CD1c-positive myeloid dendritic cell (primary cell): Measurements from ENCODE around the gene FAM107B.
A peak's percentile ranks its signal among the peaks of the same experiment; 100 is the strongest.

Experiments
- DNase-seq: peaks from one replicate; pipeline ENCODE4 v3.0.0-alpha.2; 2016; ENCODE audit errors: extremely low spot score

Gene FAM107B

DNA sequence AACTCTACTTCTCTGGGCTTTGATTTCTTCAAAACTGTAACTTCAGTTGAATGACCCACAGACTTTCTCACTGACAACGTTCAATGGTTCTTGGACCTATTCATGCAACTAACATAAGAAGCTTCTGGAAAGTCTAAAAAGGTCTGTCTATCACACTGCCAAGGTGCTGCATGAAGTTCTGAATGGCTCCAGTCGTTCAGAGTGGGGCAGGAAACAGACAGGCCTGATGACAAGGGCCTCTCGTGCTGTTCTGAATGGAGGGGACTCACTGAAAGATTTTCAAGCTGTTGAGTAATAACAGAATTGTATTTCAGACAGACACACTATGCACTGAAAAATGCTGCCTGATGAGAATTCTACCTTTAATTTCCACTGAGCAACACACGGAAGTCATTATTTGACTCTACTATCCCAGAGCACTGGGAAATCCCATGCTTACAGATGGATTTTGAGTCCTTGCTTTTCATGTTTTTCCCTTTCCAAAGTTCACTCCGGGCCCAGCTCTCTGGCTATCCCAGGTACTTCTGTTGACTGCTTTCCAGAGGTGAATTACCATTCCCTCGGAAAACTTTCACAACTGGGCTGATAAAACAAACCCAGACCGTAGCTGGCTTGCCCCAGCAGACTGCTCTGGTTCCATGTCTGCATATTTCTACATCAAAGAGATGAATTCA is 239.1 kb downstream of the FAM107B start:
- no peak for DNase-seq

DNA sequence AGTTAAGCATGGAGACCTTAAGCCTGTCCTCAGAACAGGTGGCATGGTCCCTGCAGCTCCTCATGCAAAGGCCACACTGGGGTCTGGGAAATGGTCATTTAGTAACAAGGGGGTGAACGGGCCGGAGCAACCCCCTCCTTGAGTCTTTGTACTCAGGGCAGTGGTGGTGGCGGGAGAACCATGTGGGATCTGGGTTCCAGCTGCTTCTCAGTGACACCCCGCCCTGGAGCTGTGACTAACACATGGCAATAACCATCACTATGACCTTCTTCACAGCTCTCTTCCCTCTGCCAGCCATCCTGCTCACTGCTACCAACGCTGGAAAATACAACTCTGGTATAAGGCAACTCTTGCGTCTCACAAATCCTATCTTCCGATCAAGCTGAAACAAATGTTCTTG is 240.5 kb downstream of the FAM107B start:
- no peak for DNase-seq

DNA sequence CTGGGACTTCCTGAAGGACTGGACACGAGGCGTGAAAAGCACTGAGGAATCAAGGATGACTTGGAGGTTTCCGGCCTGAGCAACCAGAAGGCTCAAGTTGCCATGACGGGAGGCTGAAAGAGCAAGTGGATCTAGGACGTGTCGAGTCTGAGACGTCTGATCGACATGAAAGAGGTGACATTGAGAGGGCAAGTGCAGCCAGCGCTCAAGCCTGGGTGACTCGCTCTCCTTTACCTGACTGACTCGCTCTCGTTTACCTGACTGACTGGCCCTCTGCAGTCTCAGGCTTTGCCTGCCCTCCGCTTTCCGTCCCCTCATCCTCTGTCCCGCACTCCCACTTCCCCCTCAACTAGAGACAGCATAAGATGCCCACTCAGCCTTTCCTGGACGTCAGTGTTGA is 241.4 kb downstream of the FAM107B start:
- DNase-seq, result no peak

DNA sequence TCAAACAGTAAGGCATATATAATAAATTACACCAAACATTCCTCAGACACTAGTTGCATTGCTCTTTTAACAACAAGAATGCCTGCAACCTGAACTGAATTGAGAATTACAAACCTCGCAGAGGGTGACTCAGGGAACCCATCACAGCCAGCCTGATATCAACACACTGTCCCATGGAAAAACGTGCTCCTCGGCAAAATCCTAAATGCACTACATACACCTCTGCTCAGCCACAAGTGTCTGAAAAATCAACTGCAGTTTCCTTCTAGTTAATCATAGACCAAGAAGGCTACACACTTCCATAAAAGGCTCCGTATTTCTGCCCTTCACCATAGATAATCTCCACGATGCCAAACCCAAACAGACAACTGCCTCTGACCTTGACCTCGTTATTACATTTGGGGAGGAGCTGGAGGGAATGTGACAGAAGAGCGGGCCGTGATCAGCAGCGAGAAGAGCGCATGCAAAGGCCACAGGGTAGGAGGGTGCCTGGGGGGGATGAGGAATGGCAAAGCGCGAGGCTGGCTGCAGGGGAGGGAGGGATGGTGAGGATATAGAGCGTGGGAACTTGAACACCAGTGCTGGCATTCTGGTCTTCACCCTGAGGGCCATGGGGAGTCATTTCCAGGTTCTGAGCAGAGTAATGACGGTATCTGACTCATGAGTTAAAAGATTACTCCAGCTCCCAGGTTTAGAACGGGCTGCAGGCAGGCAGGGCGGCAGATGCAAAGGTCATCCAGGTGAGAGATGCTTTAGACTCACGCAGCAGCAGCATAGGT is 242.0 kb downstream of the FAM107B start:
- no peak for DNase-seq

DNA sequence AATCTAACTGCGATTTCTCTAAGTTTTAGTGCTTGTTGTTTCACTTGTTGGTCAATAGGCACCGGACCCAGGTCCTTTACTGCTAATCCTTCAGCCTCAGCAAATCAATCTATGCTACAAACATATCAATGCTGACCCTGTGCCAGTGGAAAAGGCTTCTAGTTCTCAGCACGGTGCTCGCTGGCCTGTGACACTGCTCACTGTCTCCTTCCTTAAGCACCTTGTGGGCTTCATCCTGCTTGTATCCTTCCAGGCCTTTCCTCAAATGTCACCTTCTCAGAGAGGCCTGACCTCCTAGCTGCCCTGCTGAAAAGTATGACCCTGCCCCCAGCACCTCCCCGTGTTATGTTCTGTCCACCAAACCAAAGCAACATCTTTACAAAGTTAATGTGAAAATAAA is 242.7 kb downstream of the FAM107B start:
- no peak for DNase-seq

- DNase-seq, result no peak
Observed at GRCh38 chr10:14530465-14530864, 244.2 kb downstream of the FAM107B start.

GRCh38 chr10:14529351-14529750 is 245.3 kb downstream of the FAM107B start:
- DNase-seq, result no peak

GRCh38 chr10:14528450-14528849 is 246.2 kb downstream of the FAM107B start:
- no peak for DNase-seq

- no peak for DNase-seq
Observed at GRCh38 chr10:14527915-14528314, 246.8 kb downstream of the FAM107B start.

DNA sequence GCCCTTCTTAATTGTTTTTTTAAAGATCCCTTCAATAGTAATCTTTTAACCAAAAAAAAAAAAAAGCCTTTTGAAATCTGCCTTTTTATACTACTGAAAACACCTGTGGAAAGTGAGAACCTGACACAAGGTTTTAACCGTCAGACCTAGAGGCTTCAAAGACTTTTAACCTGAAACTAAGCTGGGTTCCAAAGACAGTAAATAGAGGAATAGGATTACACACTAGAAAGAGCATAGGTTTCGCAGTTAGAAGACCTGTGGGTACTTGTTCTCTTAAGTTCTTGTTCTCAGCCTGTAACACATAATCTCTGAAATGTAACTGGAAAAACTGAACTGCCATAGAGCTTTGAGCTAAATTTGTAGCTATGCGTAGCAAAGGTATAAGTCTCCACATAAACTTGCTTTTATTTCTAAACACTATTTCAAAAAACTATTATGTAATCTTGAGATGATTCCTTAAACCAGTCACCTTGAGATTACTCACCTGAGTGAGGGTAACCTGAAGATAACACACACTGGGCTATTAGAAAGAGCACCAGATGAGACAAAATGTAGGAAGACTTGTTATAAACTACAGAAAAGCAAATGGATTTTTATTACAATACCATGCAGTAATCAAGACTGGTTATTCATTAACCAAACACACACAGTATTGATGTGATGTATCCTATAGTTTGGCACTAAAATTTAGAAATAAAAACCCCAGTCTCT is 247.4 kb downstream of the FAM107B start:
- no peak for DNase-seq

- no peak for DNase-seq
Observed at GRCh38 chr10:14526326-14526725, 248.4 kb downstream of the FAM107B start.

DNA sequence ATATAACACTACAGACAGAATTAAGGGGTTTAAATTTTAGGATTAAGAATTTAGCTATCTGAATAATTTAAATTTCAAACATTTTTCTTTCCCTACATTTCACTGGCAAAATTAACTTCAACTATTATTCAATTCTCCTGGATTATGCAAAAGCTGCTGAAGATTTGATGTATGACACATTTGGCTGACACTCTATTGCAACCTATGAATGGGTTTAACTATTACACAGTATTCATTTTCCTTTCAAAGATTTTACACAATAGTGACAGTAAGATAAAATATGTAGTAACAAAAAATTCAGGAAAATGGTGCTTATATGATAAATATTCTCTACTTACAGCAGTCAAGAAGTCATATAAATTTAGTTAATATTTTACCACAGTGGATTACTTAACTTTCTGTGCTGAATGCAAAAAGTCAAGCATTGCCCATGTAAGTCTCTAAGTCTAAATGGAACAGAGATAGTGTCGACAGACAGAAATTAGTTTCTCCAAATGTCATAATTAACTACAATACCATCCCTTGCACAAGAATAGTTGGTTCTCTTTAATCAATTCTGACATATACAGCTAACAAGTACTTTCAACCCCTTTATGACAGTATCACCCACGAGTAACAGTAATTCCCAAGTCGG is 249.9 kb downstream of the FAM107B start:
- no peak for DNase-seq

DNA sequence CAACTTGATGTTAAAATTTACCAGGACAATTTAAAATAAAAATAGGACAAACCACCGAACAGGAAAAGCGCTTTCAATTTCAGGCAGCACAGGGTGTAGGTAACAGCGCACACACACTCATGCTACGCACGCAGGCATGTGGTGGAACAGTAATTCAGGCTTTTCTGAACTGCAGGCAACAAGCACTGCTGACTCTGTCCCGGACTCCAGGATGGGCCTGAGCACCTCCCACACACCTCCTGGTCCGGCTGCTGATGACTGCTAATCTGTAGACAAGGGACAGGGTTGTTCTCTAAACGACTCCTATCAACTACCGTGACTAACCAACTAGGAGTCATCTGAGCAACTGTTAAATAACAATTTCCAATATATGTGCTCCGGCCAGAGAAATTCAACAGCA is 251.4 kb downstream of the FAM107B start:
- no peak for DNase-seq

DNA sequence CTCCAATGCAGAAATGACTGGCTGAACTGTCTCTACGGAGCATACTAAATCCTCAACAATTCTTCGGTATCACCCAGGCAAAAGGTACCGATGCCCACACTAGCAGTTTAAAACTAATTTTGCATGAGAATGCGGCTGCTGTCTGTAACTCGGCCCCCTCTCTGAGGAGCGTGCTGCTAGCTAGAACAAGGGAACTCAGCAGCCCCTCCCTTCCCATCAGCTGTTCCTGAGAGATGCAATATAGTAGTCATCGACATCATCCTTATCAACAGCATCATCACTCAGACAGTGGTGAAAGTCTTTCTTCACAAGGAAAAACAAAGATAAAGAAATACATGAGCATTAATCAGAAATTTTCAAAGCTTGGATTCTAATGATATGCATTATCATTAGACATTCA is 254.9 kb downstream of the FAM107B start:
- DNase-seq, result no peak

DNA sequence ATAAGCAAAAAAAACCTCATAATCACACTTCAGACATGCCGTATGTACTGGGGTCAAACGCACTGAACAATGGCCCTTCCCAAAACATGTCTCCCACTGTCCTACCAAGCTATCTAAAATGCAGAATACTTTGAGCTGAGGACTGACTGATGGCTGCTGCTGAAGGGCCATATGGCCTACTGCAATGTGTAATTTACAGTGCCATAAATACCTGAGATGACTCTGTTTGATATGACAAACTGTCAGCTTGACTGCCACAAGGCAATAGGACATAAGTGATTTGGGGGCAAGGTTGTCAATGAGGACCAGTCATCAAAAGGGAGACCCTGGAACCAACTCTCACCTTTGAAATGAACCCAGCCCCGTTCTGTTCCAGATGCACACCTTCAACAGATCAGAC is 256.5 kb downstream of the FAM107B start:
- no peak for DNase-seq

- no peak for DNase-seq
Observed at GRCh38 chr10:14513123-14513522, 261.6 kb downstream of the FAM107B start.

GRCh38 chr10:14510346-14510745 is 264.4 kb downstream of the FAM107B start:
- DNase-seq, result no peak

- DNase-seq, result no peak
Observed at GRCh38 chr10:14508725-14509124, 266.0 kb downstream of the FAM107B start.

DNA sequence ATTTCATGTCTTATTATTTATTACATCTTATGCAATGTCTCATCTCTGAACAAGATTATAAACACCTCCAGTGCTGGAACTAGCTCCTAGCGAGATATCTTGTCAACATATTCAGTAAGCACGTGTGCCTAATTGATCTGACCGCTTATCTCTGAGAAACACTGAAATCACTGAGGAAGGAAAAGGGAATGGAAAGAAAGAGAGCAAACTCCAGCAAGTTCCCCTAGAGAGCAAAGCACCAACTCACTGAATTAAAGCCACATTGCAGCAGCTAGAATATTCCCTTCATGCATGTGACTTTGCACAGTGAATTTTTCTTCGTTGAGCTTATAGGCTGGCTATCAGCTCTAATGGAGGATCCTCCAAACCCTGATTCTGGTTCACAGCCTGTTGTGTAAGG is 266.9 kb downstream of the FAM107B start:
- DNase-seq, result no peak

DNA sequence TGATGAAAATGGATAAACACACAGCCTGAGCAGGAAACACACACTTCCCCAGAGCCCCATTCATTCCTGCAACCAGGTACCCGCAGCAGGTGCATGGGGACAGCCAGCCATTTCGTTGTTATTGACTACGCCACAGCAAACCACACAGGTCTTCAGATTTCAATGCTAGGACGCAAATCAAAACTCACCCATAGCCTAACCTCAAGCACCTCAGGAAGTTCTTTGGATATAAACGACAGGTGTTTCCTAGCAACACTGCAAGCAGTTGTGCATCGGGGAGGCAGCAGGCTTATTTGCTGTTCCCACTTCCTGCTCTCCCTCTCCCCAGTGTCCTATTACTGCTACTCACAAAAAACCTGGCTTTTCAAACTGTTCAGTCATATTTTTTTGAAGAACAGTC is 267.5 kb downstream of the FAM107B start:
- DNase-seq, result no peak

DNA sequence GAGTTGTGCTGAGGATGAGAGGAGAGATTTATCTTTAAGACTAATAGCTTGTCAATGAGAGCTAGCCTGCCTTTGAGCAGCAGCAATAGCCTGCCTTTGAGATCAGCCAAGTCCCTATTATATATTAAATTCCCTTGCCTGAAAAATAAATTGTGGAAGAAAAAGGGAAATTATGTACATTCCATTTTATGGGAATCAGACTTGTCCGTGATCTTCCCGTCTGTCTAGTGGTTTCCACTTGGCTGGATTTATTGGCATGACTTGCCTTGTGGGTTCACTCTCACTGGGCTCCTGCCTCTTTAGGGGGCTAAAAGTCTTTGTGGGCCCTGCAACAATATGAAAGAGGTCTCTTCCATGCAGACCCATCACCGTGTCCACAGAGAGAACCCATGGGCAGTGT is 272.3 kb downstream of the FAM107B start:
- no peak for DNase-seq

- DNase-seq, result peak; percentile 8
Observed at GRCh38 chr10:14500172-14500765, 274.4 kb downstream of the FAM107B start.
